KMS-11 (cell line): ENCODE results near the gene TSPAN18.

Experiments
- H2AFZ ChIP-seq: fragments of 200-600 bp; sonication (generic); 2 replicates; pipeline ENCODE4 v1.6.1; 2016; ENCODE audit warnings: antibody characterized with exemption, mixed run types, low read depth
- H3K27ac ChIP-seq: fragments of 200-600 bp; sonication (generic); 2 replicates; pipeline ENCODE4 v1.6.1; 2016; ENCODE audit warnings: mild to moderate bottlenecking, mixed run types
- H3K27me3 ChIP-seq: fragments of 200-600 bp; sonication (generic); 2 replicates; pipeline ENCODE4 v1.6.1; 2017; ENCODE audit warnings: mild to moderate bottlenecking, low read depth, mixed run types, moderate library complexity; ENCODE audit not compliant: insufficient read depth
- H3K36me3 ChIP-seq: fragments of 200-600 bp; sonication (generic); 2 replicates; pipeline ENCODE4 v1.6.1; 2017; ENCODE audit warnings: mild to moderate bottlenecking, mixed run types; ENCODE audit not compliant: insufficient read depth
- H3K4me1 ChIP-seq: fragments of 200-600 bp; sonication (generic); 2 replicates; pipeline ENCODE4 v1.6.1; 2016; ENCODE audit warnings: mild to moderate bottlenecking, low read depth, mixed run types; ENCODE audit not compliant: poor library complexity, severe bottlenecking
- H3K4me2 ChIP-seq: fragments of 200-600 bp; sonication (generic); 2 replicates; pipeline ENCODE4 v1.7.0; 2016; ENCODE audit warnings: mild to moderate bottlenecking, mixed run types
- H3K4me3 ChIP-seq: fragments of 200-600 bp; sonication (generic); IDR thresholded peaks from 2 replicates; pipeline ENCODE4 v1.6.1; 2017; ENCODE audit warnings: low read depth, low read length, mixed read lengths; ENCODE audit not compliant: insufficient read depth
- H3K79me2 ChIP-seq: fragments of 200-600 bp; sonication (generic); 2 replicates; pipeline ENCODE4 v1.6.1; 2016; ENCODE audit warnings: low read depth, mixed run types; ENCODE audit not compliant: insufficient read depth
- H3K9ac ChIP-seq: fragments of 200-600 bp; sonication (generic); 2 replicates; pipeline ENCODE4 v1.6.1; 2016; ENCODE audit warnings: mild to moderate bottlenecking, mixed run types
- H4K20me1 ChIP-seq: fragments of 200-600 bp; sonication (generic); 2 replicates; pipeline ENCODE4 v1.6.1; 2016; ENCODE audit warnings: mild to moderate bottlenecking, mixed run types; ENCODE audit not compliant: insufficient read depth
- CTCF ChIP-seq: fragments of 200-600 bp; sonication (generic); conservative IDR thresholded peaks from 2 replicates; pipeline ENCODE4 v1.6.1; 2017; ENCODE audit warnings: low read depth, mild to moderate bottlenecking, antibody characterized with exemption, low read length, moderate library complexity, mixed read lengths

Gene TSPAN18

DNA sequence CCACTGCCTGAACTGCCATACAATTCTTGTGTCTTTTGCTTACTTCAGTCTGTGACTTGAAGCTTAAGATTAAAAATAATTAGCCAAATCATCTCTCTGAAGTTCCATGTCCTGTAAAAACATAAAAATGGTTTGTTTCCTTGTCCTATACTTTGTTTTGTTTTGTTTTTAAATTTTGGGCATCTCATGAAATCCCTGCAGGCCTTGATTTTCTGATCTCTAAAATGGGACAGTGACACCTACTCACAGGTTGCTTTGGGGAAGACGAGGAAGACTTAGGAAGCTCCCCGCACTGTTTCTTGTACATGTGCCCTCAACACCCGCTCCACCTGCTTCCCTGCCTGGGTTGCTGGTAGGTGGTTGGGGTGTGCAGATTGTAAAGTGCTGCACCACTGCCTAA lies 38.9 kb downstream of the TSPAN18 start:
- Histone ChIP-seq H3K4me2 (no peak overlapping the region), H3K9ac (no peak overlapping the region), H3K36me3 (no peaks in the 10 kb centered on the region), H4K20me1 (no peaks in the 10 kb centered on the region), H3K27ac (no peak overlapping the region), H2AFZ (no peak overlapping the region), H3K79me2 (no peaks in the 10 kb centered on the region), H3K4me3 (no peak overlapping the region), H3K27me3 (no peaks in the 10 kb centered on the region), H3K4me1 (no peaks in the 10 kb centered on the region)
- no peak for TF ChIP-seq CTCF

DNA sequence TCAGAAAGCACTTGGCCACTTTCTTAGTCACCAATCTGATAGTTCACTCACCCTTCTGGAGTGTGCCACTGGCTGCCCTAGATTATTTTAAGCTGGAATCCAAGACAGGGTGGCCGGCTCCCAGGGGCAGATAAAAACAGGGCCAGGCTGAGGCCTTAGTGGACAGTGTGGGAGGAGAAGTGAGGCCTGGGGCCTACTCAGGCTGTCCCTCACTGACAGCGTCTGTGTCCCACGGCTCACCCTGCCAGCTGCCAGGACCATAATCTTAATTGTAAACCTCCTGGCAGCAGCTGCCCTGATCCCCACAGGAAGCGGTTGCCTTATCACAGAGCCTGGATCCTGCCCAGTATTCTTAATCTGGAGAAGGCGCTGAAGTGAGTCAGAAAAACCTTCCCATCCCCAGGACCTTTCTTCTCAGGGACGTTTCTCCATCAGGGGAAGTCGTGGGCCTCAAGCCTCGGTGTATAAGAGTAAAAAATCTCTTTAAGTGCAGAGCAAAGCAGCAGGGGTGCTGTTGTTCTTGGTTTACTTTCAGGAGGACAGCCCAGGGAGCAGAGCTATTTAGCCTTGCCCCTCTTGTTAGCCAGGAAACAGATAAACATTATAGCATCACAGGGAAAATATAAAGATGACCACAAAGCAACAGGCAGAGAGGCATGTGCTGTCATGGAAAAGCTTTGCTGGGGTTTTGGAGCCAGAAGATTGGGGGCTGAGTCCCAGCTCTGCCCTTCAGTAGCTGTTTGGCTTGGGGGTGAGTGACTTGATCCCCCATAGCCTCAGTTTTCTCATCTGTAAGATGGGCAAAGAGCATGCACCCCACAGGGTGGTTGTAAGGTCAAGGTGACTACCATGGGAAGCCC lies 39.6 kb downstream of the TSPAN18 start:
- H3K79me2 ChIP-seq: no peaks in the 10 kb centered on the region
- no peaks in the 10 kb centered on the region for H4K20me1 ChIP-seq
- H3K27ac ChIP-seq: no peak overlapping the region
- no peaks in the 10 kb centered on the region for H3K4me1 ChIP-seq
- no peak overlapping the region for H3K9ac ChIP-seq
- no peaks in the 10 kb centered on the region for H3K27me3 ChIP-seq
- TF ChIP-seq CTCF: no peak
- H2AFZ ChIP-seq: no peak overlapping the region
- no peak overlapping the region for H3K4me2 ChIP-seq
- no peaks in the 10 kb centered on the region for H3K36me3 ChIP-seq
- H3K4me3 ChIP-seq: no peak overlapping the region

GRCh38 chr11:44766972-44767278 lies 40.2 kb downstream of the TSPAN18 start:
- Histone ChIP-seq H3K9ac (no peak overlapping the region), H3K27ac (no peak overlapping the region), H2AFZ (no peak overlapping the region), H3K79me2 (no peaks in the 10 kb centered on the region), H3K36me3 (no peaks in the 10 kb centered on the region), H3K4me1 (no peaks in the 10 kb centered on the region), H3K27me3 (no peaks in the 10 kb centered on the region), H3K4me3 (no peak overlapping the region), H4K20me1 (no peaks in the 10 kb centered on the region), H3K4me2 (no peak overlapping the region)
- TF ChIP-seq CTCF: no peak

- TF ChIP-seq CTCF: no peak
- H3K4me3 ChIP-seq: no peak overlapping the region
- no peak overlapping the region for H3K27ac ChIP-seq
- no peaks in the 10 kb centered on the region for H3K4me1 ChIP-seq
- H3K36me3 ChIP-seq: no peaks in the 10 kb centered on the region
- no peaks in the 10 kb centered on the region for H3K27me3 ChIP-seq
- H3K79me2 ChIP-seq: no peaks in the 10 kb centered on the region
- H2AFZ ChIP-seq: no peak overlapping the region
- no peak overlapping the region for H3K4me2 ChIP-seq
- H4K20me1 ChIP-seq: no peaks in the 10 kb centered on the region
- no peak overlapping the region for H3K9ac ChIP-seq
These were observed 40.7 kb downstream of the TSPAN18 start for GRCh38 chr11:44767421-44767820.
